Smooth muscle cell (in vitro differentiated cells): ENCODE results near the gene CAB39. TPM values are rescaled to one million over a fixed set of nuclear protein-coding genes. Genes with fewer than 3 reads are reported as not detected.

Source experiments
- DNase-seq: peaks from one replicate; lab custom pipeline; 2025; ENCODE audit not compliant: unreplicated experiment; lab: John Stamatoyannopoulos, UW
- H2AFZ ChIP-seq: fragments of 200-600 bp; sonication (generic); 2 replicates; pipeline ENCODE4 v1.6.0; 2016; ENCODE audit warnings: antibody characterized with exemption, low read depth, mild to moderate bottlenecking
- H3F3A ChIP-seq: fragments of 200-600 bp; sonication (generic); 2 replicates; pipeline ENCODE4 v1.6.0; 2017; ENCODE audit warnings: antibody characterized with exemption, low read depth
- H3K27ac ChIP-seq: fragments of 200-600 bp; sonication (generic); 2 replicates; pipeline ENCODE4 v1.5.1; 2016; ENCODE audit warnings: low read depth, mild to moderate bottlenecking
- H3K27me3 ChIP-seq: fragments of 200-600 bp; sonication (generic); 2 replicates; pipeline ENCODE4 v1.6.1; 2016; ENCODE audit warnings: low read depth, mild to moderate bottlenecking
- H3K36me3 ChIP-seq: fragments of 200-600 bp; sonication (generic); 2 replicates; pipeline ENCODE4 v1.5.1; 2016; ENCODE audit warnings: low read depth
- H3K4me1 ChIP-seq: fragments of 200-600 bp; sonication (generic); 2 replicates; pipeline ENCODE4 v1.5.1; 2016; ENCODE audit warnings: low read depth
- H3K4me2 ChIP-seq: fragments of 200-600 bp; sonication (generic); 2 replicates; pipeline ENCODE4 v1.6.0; 2016; ENCODE audit warnings: mild to moderate bottlenecking
- H3K4me3 ChIP-seq: fragments of 200-600 bp; sonication (generic); 2 replicates; pipeline ENCODE4 v1.5.1; 2016; ENCODE audit warnings: mild to moderate bottlenecking
- H3K79me2 ChIP-seq: fragments of 200-600 bp; sonication (generic); 2 replicates; pipeline ENCODE4 v1.6.0; 2016; ENCODE audit warnings: low read depth, mild to moderate bottlenecking
- H3K9ac ChIP-seq: fragments of 200-600 bp; sonication (generic); 2 replicates; pipeline ENCODE4 v1.6.0; 2016; ENCODE audit warnings: low read depth
- H3K9me3 ChIP-seq: fragments of 200-600 bp; sonication (generic); replicated peaks from 2 replicates; pipeline ENCODE4 v1.5.1; 2016; ENCODE audit warnings: low read depth
- H4K20me1 ChIP-seq: fragments of 200-600 bp; sonication (generic); 2 replicates; pipeline ENCODE4 v1.6.0; 2016; ENCODE audit warnings: low read depth
- WGBS: methylation state at CpG from one replicate; pipeline ENCODE4 v1.1.7; 2016; ENCODE audit warnings: low lambda C conversion rate; 5-methylcytosine and 5-hydroxymethylcytosine counted together
- polyA plus RNA-seq: library from polyadenylated mRNA; unstranded; fragments of >200 nt; fragmentation: Nextera tagmentation; extraction: Ambion mirVana; gene quantifications from 2 replicates; pipeline ENCODE4 v1.2.1, GENCODE V29; 2016
- total RNA-seq: library from RNA; depleted of rRNA; stranded (reverse); fragments of >200 nt; gene quantifications from 2 replicates; pipeline ENCODE4 v1.2.3, GENCODE V29; 2014
- TF ChIP-seq, protein P1 (sequence below): fragments of 200-600 bp; sonication (generic); IDR thresholded peaks from 2 replicates; pipeline ENCODE4 v1.5.1; 2017; ENCODE audit warnings: borderline replicate concordance, mild to moderate bottlenecking, antibody characterized with exemption; ENCODE audit not compliant: insufficient read depth, poor library complexity, severe bottlenecking

The CAB39 gene
- total and polyA plus RNA-seq, 2 experiments from 2014 or later = 21.7 to 62.4 TPM

DNA sequence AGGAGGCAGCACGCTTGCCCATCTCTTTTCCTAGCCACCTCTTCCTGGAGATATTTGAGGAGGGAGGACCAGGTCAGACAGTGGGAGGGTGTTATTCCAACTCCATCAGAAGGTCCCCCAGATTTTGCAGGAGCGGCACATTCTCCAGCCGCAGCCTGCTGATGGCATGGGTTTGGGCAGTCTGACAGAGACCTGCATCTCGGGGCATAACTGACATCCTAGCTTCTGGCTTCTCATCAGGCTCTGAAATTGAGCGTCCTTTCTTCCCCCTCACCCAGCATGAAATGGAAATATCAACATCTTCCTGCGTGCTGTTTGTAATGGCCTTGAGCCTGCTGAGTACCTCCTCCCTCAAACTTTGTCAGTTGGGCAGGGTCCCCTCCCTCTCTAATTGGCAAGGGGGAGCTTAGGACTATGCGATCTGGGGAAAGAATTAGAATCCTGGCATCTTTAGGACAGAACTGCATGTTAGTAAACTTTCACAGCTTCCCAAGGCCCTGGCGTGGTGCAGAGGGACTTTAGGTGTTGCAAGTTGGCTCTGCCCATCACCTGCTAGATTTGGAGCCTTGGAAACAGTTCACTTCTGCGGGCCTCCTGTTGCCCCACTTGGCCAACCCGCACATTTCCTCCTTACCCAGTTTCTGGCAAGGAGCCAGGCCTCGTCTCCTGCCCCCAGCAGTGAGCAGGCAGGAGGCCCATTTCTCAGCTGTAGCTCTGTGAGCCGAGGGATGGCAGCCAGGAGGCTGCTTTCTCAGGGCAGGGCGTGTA lies 154.3 kb downstream of the CAB39 start:
- no peak for DNase-seq
- Histone ChIP-seq H2AFZ (no peak overlapping the region), H3K27ac (peak overlapping the region; percentile 54), H3F3A (peaks cover 4% of the 10 kb centered on the region), H4K20me1 (peaks cover 57% of the 10 kb centered on the region), H3K9ac (no peak overlapping the region), H3K9me3 (no peaks in the 10 kb centered on the region), H3K4me3 (peak overlapping the region; percentile 88), H3K4me1 (peaks cover 55% of the 10 kb centered on the region), H3K27me3 (no peaks in the 10 kb centered on the region), H3K36me3 (no peaks in the 10 kb centered on the region), H3K4me2 (peak overlapping the region; percentile 95), H3K79me2 (peaks cover 33% of the 10 kb centered on the region)
- 51% methylated on average over 13 of the region's 13 CpGs for WGBS
- TF ChIP-seq, protein P1, sequence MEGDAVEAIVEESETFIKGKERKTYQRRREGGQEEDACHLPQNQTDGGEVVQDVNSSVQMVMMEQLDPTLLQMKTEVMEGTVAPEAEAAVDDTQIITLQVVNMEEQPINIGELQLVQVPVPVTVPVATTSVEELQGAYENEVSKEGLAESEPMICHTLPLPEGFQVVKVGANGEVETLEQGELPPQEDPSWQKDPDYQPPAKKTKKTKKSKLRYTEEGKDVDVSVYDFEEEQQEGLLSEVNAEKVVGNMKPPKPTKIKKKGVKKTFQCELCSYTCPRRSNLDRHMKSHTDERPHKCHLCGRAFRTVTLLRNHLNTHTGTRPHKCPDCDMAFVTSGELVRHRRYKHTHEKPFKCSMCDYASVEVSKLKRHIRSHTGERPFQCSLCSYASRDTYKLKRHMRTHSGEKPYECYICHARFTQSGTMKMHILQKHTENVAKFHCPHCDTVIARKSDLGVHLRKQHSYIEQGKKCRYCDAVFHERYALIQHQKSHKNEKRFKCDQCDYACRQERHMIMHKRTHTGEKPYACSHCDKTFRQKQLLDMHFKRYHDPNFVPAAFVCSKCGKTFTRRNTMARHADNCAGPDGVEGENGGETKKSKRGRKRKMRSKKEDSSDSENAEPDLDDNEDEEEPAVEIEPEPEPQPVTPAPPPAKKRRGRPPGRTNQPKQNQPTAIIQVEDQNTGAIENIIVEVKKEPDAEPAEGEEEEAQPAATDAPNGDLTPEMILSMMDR = no peak

DNA sequence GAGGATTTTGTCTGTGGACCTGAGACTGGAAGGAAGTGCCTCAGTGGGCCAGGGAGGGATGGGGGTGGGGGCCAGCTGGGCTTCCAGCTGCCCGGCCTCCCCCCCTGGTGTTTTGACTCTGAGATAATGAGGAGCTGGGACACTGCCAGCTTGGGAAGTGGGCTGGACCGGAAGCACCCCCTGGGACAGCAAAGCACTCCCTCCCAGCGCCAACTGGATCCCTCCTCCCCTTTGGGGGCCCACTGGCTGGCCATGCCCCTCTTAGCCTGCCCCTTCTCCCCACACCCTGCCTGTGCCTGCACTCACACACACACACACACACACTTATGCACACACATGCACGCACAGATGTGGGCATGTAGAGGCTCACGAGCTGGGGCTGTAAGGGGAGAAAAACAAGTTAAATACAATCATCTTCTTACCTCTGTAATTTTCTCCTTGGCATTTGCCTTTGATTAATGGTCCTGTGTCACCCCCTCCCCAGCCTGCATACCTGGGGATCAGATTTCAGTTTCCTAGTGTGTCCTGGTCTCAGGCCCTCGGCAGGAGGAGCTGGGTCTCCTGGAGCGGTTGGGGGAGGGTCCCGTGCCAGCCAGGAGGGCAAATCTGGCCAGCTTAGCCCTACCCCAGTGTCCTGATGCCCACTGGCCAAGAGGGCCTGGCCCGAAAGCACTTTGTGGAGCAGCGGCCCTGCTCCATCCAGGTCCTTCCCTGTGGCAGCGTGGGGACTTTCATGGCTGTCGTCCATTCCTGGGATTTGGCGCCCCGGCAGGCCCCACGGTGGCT lies 155.7 kb downstream of the CAB39 start:
- H3K4me2 ChIP-seq = peak overlapping the region; percentile 48
- H3K27me3 ChIP-seq = no peaks in the 10 kb centered on the region
- H3K9me3 ChIP-seq = no peaks in the 10 kb centered on the region
- no peak overlapping the region for H3K9ac ChIP-seq
- H3K27ac ChIP-seq = peak overlapping the region; percentile 63
- peaks cover 71% of the 10 kb centered on the region for H4K20me1 ChIP-seq
- H3K4me1 ChIP-seq = peaks cover 55% of the 10 kb centered on the region
- WGBS = 24% methylated on average over 15 of the region's 15 CpGs
- TF ChIP-seq, protein P1 = no peak
- H3K79me2 ChIP-seq = peaks cover 46% of the 10 kb centered on the region
- peaks cover 4% of the 10 kb centered on the region for H3F3A ChIP-seq
- no peaks in the 10 kb centered on the region for H3K36me3 ChIP-seq
- H2AFZ ChIP-seq = no peak overlapping the region
- DNase-seq = no peak
- no peak overlapping the region for H3K4me3 ChIP-seq

DNA sequence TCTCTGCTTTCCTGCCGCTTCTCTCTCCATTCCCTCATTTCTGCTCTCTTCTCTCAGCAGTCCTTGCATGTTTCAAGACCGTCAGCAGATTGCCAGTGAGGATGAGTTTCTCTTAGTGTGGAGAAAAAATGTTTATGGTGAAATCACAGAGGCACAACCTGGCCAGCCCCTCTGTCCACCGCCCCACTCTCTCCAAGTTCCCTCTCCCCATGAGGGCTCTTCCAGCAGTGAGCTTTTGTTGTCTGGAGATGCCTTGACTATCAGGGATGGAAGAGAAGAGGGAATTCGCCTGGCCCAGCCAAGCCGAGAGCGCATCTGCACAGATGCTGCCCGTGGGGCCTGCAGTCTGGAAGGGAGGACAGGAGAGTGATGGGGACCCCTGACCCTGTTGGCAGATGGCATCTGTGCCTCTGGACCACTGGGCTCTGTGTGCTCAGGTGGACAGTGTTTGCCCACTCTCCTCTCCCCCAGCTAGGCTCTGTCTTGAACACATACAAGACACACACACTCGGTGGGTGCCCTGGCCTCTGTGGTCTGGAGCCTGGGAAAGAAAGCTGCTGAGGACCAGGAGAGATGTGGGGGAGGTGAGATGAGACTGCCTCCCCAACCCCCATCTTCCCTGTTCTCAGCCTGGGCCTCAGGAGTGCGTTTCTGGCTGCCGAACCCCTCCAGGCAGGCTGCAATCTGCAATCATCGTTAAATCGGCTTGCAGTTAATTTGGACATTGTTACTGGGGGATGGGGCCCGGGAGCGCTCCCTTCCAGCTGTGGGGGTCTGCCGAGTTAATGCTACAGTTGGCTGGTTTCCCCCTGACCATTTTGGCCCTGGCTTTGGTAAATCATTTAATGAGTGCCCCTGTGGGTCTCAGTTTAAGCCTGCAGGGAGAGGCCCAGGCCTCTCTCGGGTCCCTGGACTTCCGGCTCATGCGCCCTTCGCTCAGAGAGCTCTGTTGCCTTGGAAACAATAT lies 156.6 kb downstream of the CAB39 start:
- Histone ChIP-seq H3K4me2 (peak overlapping the region; percentile 48), H3K79me2 (peaks cover 54% of the 10 kb centered on the region)

More for the DNA sequence above, 156.6 kb downstream of the CAB39 start:
- H3K36me3 ChIP-seq = no peaks in the 10 kb centered on the region
- TF ChIP-seq, protein P1 = no peak
- no peaks in the 10 kb centered on the region for H3K27me3 ChIP-seq
- no peak overlapping the region for H3K9ac ChIP-seq
- H3K4me3 ChIP-seq = peak overlapping the region; percentile 3
- WGBS = 31% methylated on average over 19 of the region's 19 CpGs
- H3K27ac ChIP-seq = peak overlapping the region; percentile 63
- DNase-seq = no peak
- H3F3A ChIP-seq = peaks cover 4% of the 10 kb centered on the region
- peaks cover 79% of the 10 kb centered on the region for H4K20me1 ChIP-seq
- H3K4me1 ChIP-seq = peaks cover 55% of the 10 kb centered on the region
- no peak overlapping the region for H2AFZ ChIP-seq
- no peaks in the 10 kb centered on the region for H3K9me3 ChIP-seq
